HepG2 (cell line): Measurements from ENCODE around the gene PLEKHG2. TPM values are rescaled to one million over a fixed set of nuclear protein-coding genes. Genes with fewer than 3 reads are reported as not detected.

Experiments used
- ARNTL ChIP-seq: sonication (generic); formaldehyde crosslinking; IDR thresholded peaks from 2 replicates; pipeline ENCODE4 v1.4.0; 2020; ENCODE audit warnings: mild to moderate bottlenecking, missing genetic modification reagents
- ATF7 ChIP-seq, 2 experiments: fragments of 450-650 bp in 1 of 2; sonication (generic) in 1 of 2; formaldehyde crosslinking in 1 of 2; IDR thresholded peaks; 2 replicates each; pipeline versions ENCODE4 v1.4.0 to v1.6.1; 2016 to 2020; ENCODE audit warnings: antibody characterized with exemption in 1 of 2, mild to moderate bottlenecking in 1 of 2, missing genetic modification reagents in 1 of 2
- ATF7-NPFF ChIP-seq: sonication (generic); formaldehyde crosslinking; IDR thresholded peaks from 2 replicates; pipeline ENCODE4 v1.8.1; 2023; ENCODE audit warnings: mild to moderate bottlenecking, low read depth, missing genetic modification reagents, moderate library complexity
- HNRNPL ChIP-seq: fragments of 200-400 bp; formaldehyde crosslinking; IDR thresholded peaks from 2 replicates; pipeline ENCODE4 v1.6.1; 2017; ENCODE audit warnings: mild to moderate bottlenecking, low read depth, low read length
- HOXD1 ChIP-seq: sonication (generic); formaldehyde crosslinking; IDR thresholded peaks from 2 replicates; pipeline ENCODE4 v1.5.0; 2020; ENCODE audit warnings: missing genetic modification reagents
- JUND ChIP-seq: sonication (generic); formaldehyde crosslinking; IDR thresholded peaks from 2 replicates; pipeline ENCODE4 v1.8.0; 2022; ENCODE audit warnings: mild to moderate bottlenecking, missing genetic modification reagents
- KLF6 ChIP-seq: IDR thresholded peaks from 2 replicates; pipeline ENCODE4 v1.8.0; 2016; ENCODE audit warnings: missing biosample characterization, missing genetic modification reagents
- NCOR1 ChIP-seq: fragments of 200-600 bp; sonication (generic); IDR thresholded peaks from 2 replicates; pipeline ENCODE4 v1.7.0; 2017; ENCODE audit warnings: antibody characterized with exemption, low read length, borderline replicate concordance
- NFKBIZ ChIP-seq: IDR thresholded peaks from 2 replicates; pipeline ENCODE4 v1.6.1; 2018; ENCODE audit warnings: missing genetic modification reagents, missing compliant biosample characterization
- RFXAP ChIP-seq: sonication (generic); formaldehyde crosslinking; IDR thresholded peaks from 2 replicates; pipeline ENCODE4 v1.4.0; 2020; ENCODE audit warnings: missing genetic modification reagents, borderline replicate concordance
- SRSF4 ChIP-seq: fragments of 200-400 bp; formaldehyde crosslinking; IDR thresholded peaks from one replicate; pipeline ENCODE4 v1.6.1; 2018; ENCODE audit warnings: mild to moderate bottlenecking, low read depth, low read length, moderate library complexity; ENCODE audit not compliant: poor library complexity, severe bottlenecking
- STAT5B ChIP-seq: sonication (generic); formaldehyde crosslinking; IDR thresholded peaks from 2 replicates; pipeline ENCODE4 v1.4.0; 2020; ENCODE audit warnings: missing genetic modification reagents
- ZFP1 ChIP-seq: IDR thresholded peaks from 2 replicates; pipeline ENCODE4 v1.6.1; 2016
- ZNF12 ChIP-seq: sonication (generic); formaldehyde crosslinking; IDR thresholded peaks from 2 replicates; pipeline ENCODE4 v1.5.0; 2020; ENCODE audit warnings: missing genetic modification reagents
- ZNF138 ChIP-seq: sonication (generic); formaldehyde crosslinking; IDR thresholded peaks from 2 replicates; pipeline ENCODE4 v1.5.0; 2020; ENCODE audit warnings: mild to moderate bottlenecking, low read depth, missing genetic modification reagents
- ZNF510 ChIP-seq: sonication (generic); formaldehyde crosslinking; IDR thresholded peaks from 2 replicates; pipeline ENCODE4 v1.4.0; 2020; ENCODE audit warnings: low read depth, mild to moderate bottlenecking, missing genetic modification reagents
- ZNF530 ChIP-seq: sonication (generic); formaldehyde crosslinking; IDR thresholded peaks from 2 replicates; pipeline ENCODE4 v1.5.0; 2020; ENCODE audit warnings: low read depth, mild to moderate bottlenecking, missing genetic modification reagents
- ZNF674 ChIP-seq: sonication (generic); formaldehyde crosslinking; IDR thresholded peaks from 2 replicates; pipeline ENCODE4 v1.5.0; 2020; ENCODE audit warnings: low read depth, mild to moderate bottlenecking, missing genetic modification reagents
- ZNF772 ChIP-seq: sonication (generic); formaldehyde crosslinking; IDR thresholded peaks from 2 replicates; pipeline ENCODE4 v1.5.0; 2020; ENCODE audit warnings: mild to moderate bottlenecking, missing genetic modification reagents
- ZNF841 ChIP-seq: sonication (generic); formaldehyde crosslinking; IDR thresholded peaks from 2 replicates; pipeline ENCODE4 v1.8.1; 2023; ENCODE audit warnings: missing genetic modification reagents, borderline replicate concordance
- ZNF878 ChIP-seq: sonication (generic); formaldehyde crosslinking; IDR thresholded peaks from 2 replicates; pipeline ENCODE4 v1.8.1; 2023; ENCODE audit warnings: mild to moderate bottlenecking, missing genetic modification reagents, moderate library complexity
- polyA plus RNA-seq, 8 experiments: library from polyadenylated mRNA; depleted of rRNA in 3 of 8; stranded (reverse) in 7 of 8; unstranded in 1 of 8; fragments of >200 nt; fragmentation: Illumina TruSeq in 4 of 8; extraction: Trizol in 4 of 8; gene quantifications; 2 replicates each; pipeline versions ENCODE4 v1.2.1 to v1.2.3, GENCODE V29; 2011 to 2016; ENCODE audit warnings: low read depth in 4 of 8, missing spikeins in 1 of 8, mixed read lengths in 1 of 8; ENCODE audit not compliant: insufficient read depth in 1 of 8
- total RNA-seq, 5 experiments: library from RNA; depleted of rRNA; stranded (reverse); fragments of >200 nt; fragmentation: Illumina TruSeq; extraction: Trizol; gene quantifications; 2 replicates each; pipeline ENCODE4 v1.2.3, GENCODE V29; 2016; ENCODE audit warnings: low read depth in 1 of 5
- TF ChIP-seq, protein P1 (sequence below): sonication (generic); formaldehyde crosslinking; IDR thresholded peaks from 2 replicates; pipeline ENCODE4 v1.4.0; 2020; ENCODE audit warnings: missing genetic modification reagents
- TF ChIP-seq, protein P2 (sequence below): sonication (generic); formaldehyde crosslinking; conservative IDR thresholded peaks from 2 replicates; pipeline ENCODE4 v1.8.1; 2023; ENCODE audit warnings: missing genetic modification reagents
- TF ChIP-seq, protein P3 (sequence below): IDR thresholded peaks from 2 replicates; pipeline ENCODE4 v1.6.1; 2016; ENCODE audit warnings: missing compliant biosample characterization, missing genetic modification reagents, borderline replicate concordance
- TF ChIP-seq, protein P4 (sequence below): sonication (generic); formaldehyde crosslinking; conservative IDR thresholded peaks from 2 replicates; pipeline ENCODE4 v1.4.0; 2020; ENCODE audit warnings: missing genetic modification reagents

PLEKHG2 gene
- total and polyA plus RNA-seq, 2 of the 13 experiments (the other 11 are each of a cell fraction or from before 2014, with no cell fraction given), result 3.6 to 6.8 TPM

DNA sequence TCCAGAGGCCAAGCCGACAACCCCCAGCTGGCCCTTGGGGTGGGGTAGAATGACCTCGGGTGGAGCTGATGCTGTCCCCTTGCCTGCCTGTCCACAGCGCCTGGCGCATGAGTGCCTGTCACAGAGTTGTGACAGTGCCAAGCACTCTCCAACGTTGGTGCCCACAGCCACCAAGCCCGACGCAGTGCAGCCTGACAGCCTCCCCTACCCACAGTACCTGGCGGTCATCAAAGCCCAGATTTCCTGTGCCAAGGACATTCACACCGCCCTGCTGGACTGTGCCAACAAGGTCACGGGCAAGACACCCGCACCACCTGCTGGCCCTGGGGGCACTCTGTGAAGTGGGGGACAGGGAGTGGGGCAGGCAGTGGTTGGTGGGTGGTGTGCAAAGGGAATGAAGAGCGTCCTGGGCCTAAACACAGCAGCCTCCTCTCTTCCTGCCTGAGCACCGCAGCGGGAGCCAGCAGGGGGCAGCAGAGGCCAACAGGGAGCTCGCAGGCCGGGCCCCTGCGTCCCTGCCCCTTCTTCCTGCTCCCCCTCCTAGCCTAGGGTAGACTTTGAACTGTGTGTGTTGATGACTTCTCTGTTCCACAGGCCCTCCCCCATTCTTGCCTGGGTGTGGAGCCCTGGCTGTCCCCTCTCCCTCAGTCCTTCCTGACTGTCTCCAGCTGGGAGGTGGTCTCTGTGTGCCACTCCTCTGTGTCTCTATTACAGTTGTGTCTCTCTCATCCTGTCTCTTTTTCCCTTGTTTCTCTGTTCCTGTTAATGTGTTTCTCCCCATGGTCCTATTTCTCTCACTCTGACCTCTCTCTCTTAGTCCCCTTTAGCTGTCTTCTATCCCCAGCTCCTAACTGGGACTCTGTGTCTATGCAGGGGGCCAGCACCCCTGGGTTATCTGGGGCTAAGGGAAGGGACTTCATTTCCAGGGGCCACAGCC lies 14.8 kb upstream of the PLEKHG2 start (continued):
- TF ChIP-seq, protein P1, sequence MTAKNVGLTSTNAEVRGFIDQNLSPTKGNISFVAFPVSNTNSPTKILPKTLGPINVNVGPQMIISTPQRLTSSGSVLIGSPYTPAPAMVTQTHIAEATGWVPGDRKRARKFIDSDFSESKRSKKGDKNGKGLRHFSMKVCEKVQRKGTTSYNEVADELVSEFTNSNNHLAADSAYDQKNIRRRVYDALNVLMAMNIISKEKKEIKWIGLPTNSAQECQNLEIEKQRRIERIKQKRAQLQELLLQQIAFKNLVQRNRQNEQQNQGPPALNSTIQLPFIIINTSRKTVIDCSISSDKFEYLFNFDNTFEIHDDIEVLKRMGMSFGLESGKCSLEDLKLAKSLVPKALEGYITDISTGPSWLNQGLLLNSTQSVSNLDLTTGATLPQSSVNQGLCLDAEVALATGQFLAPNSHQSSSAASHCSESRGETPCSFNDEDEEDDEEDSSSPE, result peak; percentile 26; the same call in 1 of the 2 replicates
- TF ChIP-seq NFKBIZ (CRISPR knock-in tag), result peak; percentile 84
- TF ChIP-seq, protein P2, sequence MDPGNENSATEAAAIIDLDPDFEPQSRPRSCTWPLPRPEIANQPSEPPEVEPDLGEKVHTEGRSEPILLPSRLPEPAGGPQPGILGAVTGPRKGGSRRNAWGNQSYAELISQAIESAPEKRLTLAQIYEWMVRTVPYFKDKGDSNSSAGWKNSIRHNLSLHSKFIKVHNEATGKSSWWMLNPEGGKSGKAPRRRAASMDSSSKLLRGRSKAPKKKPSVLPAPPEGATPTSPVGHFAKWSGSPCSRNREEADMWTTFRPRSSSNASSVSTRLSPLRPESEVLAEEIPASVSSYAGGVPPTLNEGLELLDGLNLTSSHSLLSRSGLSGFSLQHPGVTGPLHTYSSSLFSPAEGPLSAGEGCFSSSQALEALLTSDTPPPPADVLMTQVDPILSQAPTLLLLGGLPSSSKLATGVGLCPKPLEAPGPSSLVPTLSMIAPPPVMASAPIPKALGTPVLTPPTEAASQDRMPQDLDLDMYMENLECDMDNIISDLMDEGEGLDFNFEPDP (CRISPR knock-in tag), result no peak
- TF ChIP-seq, protein P3, sequence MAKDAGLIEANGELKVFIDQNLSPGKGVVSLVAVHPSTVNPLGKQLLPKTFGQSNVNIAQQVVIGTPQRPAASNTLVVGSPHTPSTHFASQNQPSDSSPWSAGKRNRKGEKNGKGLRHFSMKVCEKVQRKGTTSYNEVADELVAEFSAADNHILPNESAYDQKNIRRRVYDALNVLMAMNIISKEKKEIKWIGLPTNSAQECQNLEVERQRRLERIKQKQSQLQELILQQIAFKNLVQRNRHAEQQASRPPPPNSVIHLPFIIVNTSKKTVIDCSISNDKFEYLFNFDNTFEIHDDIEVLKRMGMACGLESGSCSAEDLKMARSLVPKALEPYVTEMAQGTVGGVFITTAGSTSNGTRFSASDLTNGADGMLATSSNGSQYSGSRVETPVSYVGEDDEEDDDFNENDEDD (CRISPR knock-in tag), result no peak
- 0 out of 2 replicates have a peak, but pooled peaks have one; percentile 45 for TF ChIP-seq HOXD1 (CRISPR knock-in tag)
- peak; percentile 98 for TF ChIP-seq ZNF772 (CRISPR knock-in tag)
- TF ChIP-seq, protein P4, sequence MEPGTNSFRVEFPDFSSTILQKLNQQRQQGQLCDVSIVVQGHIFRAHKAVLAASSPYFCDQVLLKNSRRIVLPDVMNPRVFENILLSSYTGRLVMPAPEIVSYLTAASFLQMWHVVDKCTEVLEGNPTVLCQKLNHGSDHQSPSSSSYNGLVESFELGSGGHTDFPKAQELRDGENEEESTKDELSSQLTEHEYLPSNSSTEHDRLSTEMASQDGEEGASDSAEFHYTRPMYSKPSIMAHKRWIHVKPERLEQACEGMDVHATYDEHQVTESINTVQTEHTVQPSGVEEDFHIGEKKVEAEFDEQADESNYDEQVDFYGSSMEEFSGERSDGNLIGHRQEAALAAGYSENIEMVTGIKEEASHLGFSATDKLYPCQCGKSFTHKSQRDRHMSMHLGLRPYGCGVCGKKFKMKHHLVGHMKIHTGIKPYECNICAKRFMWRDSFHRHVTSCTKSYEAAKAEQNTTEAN (CRISPR knock-in tag), result no peak
- no peak for TF ChIP-seq ZNF674 (CRISPR knock-in tag)
- no peak for TF ChIP-seq RFXAP (CRISPR knock-in tag)
- TF ChIP-seq STAT5B (CRISPR knock-in tag), result no peak
- no peak for TF ChIP-seq ZNF878
- no peak; the same call in none of the 2 replicates for TF ChIP-seq ATF7-NPFF (CRISPR knock-in tag)
- no peak for TF ChIP-seq ZNF530 (CRISPR knock-in tag)
- TF ChIP-seq SRSF4, result no peak
- TF ChIP-seq ZFP1 (CRISPR knock-in tag), result peak; percentile 57; the same call in 1 of the 2 replicates
- no peak for TF ChIP-seq JUND (CRISPR knock-in tag)
- peak; percentile 85 for TF ChIP-seq ARNTL (CRISPR knock-in tag)
- TF ChIP-seq ZNF138 (CRISPR knock-in tag), result no peak
- TF ChIP-seq ATF7 (IDR thresholded peaks at IDR 0.05), result no peak
- TF ChIP-seq ATF7 (CRISPR knock-in tag; IDR thresholded peaks at IDR 0.05), result no peak
- TF ChIP-seq ZNF12 (CRISPR knock-in tag), result 0 out of 2 replicates have a peak, but pooled peaks have one; percentile 36
- peak; percentile 52; the same call in 1 of the 2 replicates for TF ChIP-seq KLF6 (CRISPR knock-in tag)
- TF ChIP-seq NCOR1, result peak; percentile 88; the same call in 1 of the 2 replicates
- TF ChIP-seq HNRNPL, result peak; percentile 85
- no peak for TF ChIP-seq ZNF510 (CRISPR knock-in tag)
- TF ChIP-seq ZNF841, result no peak
